HCT116 (cell line): ENCODE measurements around the gene ZBTB34. TPM values are rescaled to one million over a fixed set of nuclear protein-coding genes. Genes with fewer than 3 reads are reported as not detected.

ENCODE experiments used
- ATAC-seq: fragments of 200-7000 bp; cut with Tn5 transposase; 2 replicates; pipeline ENCODE4 v1.9.1; 2020; ENCODE audit warnings: mild to moderate bottlenecking, moderate library complexity
- BruUV-seq: library from RNA; stranded (reverse); fragments of 400-500 nt; replicated peaks from 2 replicates; lab custom pipeline; 2021; lab: Mats Ljungman, UMichigan
- CTCF ChIA-PET: fragments of 300-600 bp; sonication (Branson Sonifier 250); formaldehyde crosslinking; loops from one replicate; lab custom pipeline; 2021; ENCODE audit warnings: antibody characterized with exemption; lab: Charles Lee
- POLR2A ChIA-PET: fragments of 300-600, 350-600 bp; sonication (Branson Sonifier 250); formaldehyde crosslinking; loops from one replicate; lab custom pipeline; 2021; ENCODE audit warnings: antibody characterized with exemption; lab: Charles Lee
- RAD21 ChIA-PET, 2 experiments: fragments of 300-600 bp; sonication (Branson Sonifier 250); formaldehyde crosslinking; loops; one replicate each; lab custom pipeline; 2023; ENCODE audit warnings: low total read pairs in 2 of 2; ENCODE audit not compliant: uncharacterized antibody in 2 of 2, unreplicated experiment in 2 of 2, low non-redundant PET in 1 of 2; lab: Charles Lee
- DNase-seq: peaks from one replicate; pipeline ENCODE4 v3.0.0-alpha.2; 2010; ENCODE audit warnings: low read depth, low spot score
- H2AFZ ChIP-seq: fragments of 200-600 bp; shearing (Covaris generic), sonication (generic); 2 replicates; pipeline ENCODE4 v1.6.1; 2017; ENCODE audit warnings: low read depth, mixed run types, mixed read lengths, antibody characterized with exemption, low read length; ENCODE audit not compliant: poor library complexity, severe bottlenecking
- H3K27ac ChIP-seq: 2 replicates; pipeline ENCODE4 v1.5.1; 2012; ENCODE audit warnings: low read depth, low read length
- H3K27me3 ChIP-seq: fragments of 200-600 bp; sonication (generic); 2 replicates; pipeline ENCODE4 v1.6.1; 2016; ENCODE audit warnings: mixed run types, low read length, mixed read lengths; ENCODE audit not compliant: insufficient read depth
- H3K36me3 ChIP-seq, 2 experiments: fragments of 200-500 bp in 1 of 2; fragments of 200-600 bp in 1 of 2; sonication (Bioruptor generic) in 1 of 2; sonication (generic) in 1 of 2; 2 replicates each; pipeline versions ENCODE4 v1.5.1 to v1.6.1; 2014 to 2016; ENCODE audit warnings: low read length in 2 of 2, inconsistent platforms in 1 of 2, mixed read lengths in 1 of 2, mixed run types in 1 of 2; ENCODE audit not compliant: insufficient read depth in 2 of 2, control insufficient read depth in 1 of 2
- H3K4me1 ChIP-seq, 2 experiments: fragments of 200-600 bp in 1 of 2; sonication (generic) in 1 of 2; 2 replicates each; pipeline versions ENCODE4 v1.5.1 to v1.6.1; 2012 to 2017; ENCODE audit warnings: low read length in 2 of 2, inconsistent platforms in 1 of 2, mild to moderate bottlenecking in 1 of 2, mixed read lengths in 1 of 2, mixed run types in 1 of 2, moderate library complexity in 1 of 2; ENCODE audit not compliant: insufficient read depth in 2 of 2, control insufficient read depth in 1 of 2
- H3K4me2 ChIP-seq: fragments of 200-600 bp; sonication (generic); 2 replicates; pipeline ENCODE4 v1.6.1; 2017; ENCODE audit warnings: mixed run types, low read length, mixed read lengths
- H3K4me3 ChIP-seq, 2 experiments: fragments of 200-600 bp in 1 of 2; sonication (generic) in 1 of 2; replicated peaks in 1 of 2; 2 replicates each; pipeline ENCODE4 v1.5.1; 2011 to 2016; ENCODE audit warnings: low read length in 2 of 2, control low read depth in 1 of 2, low read depth in 1 of 2, mild to moderate bottlenecking in 1 of 2, mixed read lengths in 1 of 2, mixed run types in 1 of 2
- H3K79me2 ChIP-seq: fragments of 200-600 bp; sonication (generic); 2 replicates; pipeline ENCODE4 v1.6.1; 2017; ENCODE audit warnings: mild to moderate bottlenecking, mixed run types, low read length, moderate library complexity, mixed read lengths; ENCODE audit not compliant: insufficient read depth
- H3K9ac ChIP-seq: fragments of 200-600 bp; sonication (generic); 2 replicates; pipeline ENCODE4 v1.6.1; 2016; ENCODE audit warnings: low read length, mixed read lengths
- H3K9me2 ChIP-seq: fragments of 200-600 bp; sonication (generic), shearing (Covaris generic); 2 replicates; pipeline ENCODE4 v1.6.1; 2017; ENCODE audit warnings: mixed run types, mild to moderate bottlenecking, moderate library complexity; ENCODE audit not compliant: insufficient read depth
- H3K9me3 ChIP-seq, 2 experiments: fragments of 200-500 bp in 1 of 2; fragments of 200-600 bp in 1 of 2; sonication (Bioruptor generic) in 1 of 2; sonication (generic) in 1 of 2; 2 replicates each; pipeline ENCODE4 v1.6.1; 2014 to 2017; ENCODE audit warnings: low read length in 2 of 2, mixed read lengths in 2 of 2, inconsistent platforms in 1 of 2, low read depth in 1 of 2, mild to moderate bottlenecking in 1 of 2, mixed run types in 1 of 2, moderate library complexity in 1 of 2; ENCODE audit not compliant: control insufficient read depth in 1 of 2, insufficient read depth in 1 of 2
- H4K20me1 ChIP-seq: fragments of 200-600 bp; sonication (generic), shearing (Covaris generic); 2 replicates; pipeline ENCODE4 v1.6.1; 2017; ENCODE audit warnings: mixed run types, mild to moderate bottlenecking, moderate library complexity; ENCODE audit not compliant: insufficient read depth
- CTCF ChIP-seq, 3 experiments: fragments of 200-600 bp in 1 of 3; sonication (generic) in 1 of 3; IDR thresholded peaks in 2 of 3; conservative IDR thresholded peaks in 1 of 3; 2 replicates each; pipeline ENCODE4 v1.5.1; 2012 to 2017; ENCODE audit warnings: low read depth in 2 of 3, low read length in 2 of 3, antibody characterized with exemption in 1 of 3, borderline replicate concordance in 1 of 3, control low read depth in 1 of 3, mild to moderate bottlenecking in 1 of 3, mixed read lengths in 1 of 3, mixed run types in 1 of 3, moderate library complexity in 1 of 3; ENCODE audit not compliant: insufficient read depth in 1 of 3
- EGR1 ChIP-seq: IDR thresholded peaks from 2 replicates; pipeline ENCODE4 v1.6.1; 2012; ENCODE audit warnings: low read depth
- ELF1 ChIP-seq: IDR thresholded peaks from 2 replicates; pipeline ENCODE4 v1.6.1; 2012; ENCODE audit warnings: low read depth, borderline replicate concordance
- EZH2 ChIP-seq: fragments of 200-600 bp; sonication (generic); IDR thresholded peaks from 2 replicates; pipeline ENCODE4 v1.6.1; 2017; ENCODE audit warnings: antibody characterized with exemption, mixed run types
- EZH2phosphoT487 ChIP-seq: fragments of 200-600 bp; IDR thresholded peaks from 2 replicates; pipeline ENCODE4 v1.6.1; 2018; ENCODE audit warnings: antibody characterized with exemption, borderline replicate concordance
- FOSL1 ChIP-seq: IDR thresholded peaks from 2 replicates; pipeline ENCODE4 v1.6.1; 2012; ENCODE audit warnings: low read depth
- JUND ChIP-seq: IDR thresholded peaks from 2 replicates; pipeline ENCODE4 v1.6.1; 2012
- POLR2A ChIP-seq: IDR thresholded peaks from 2 replicates; pipeline ENCODE4 v1.7.0; 2011; ENCODE audit warnings: borderline replicate concordance; ENCODE audit not compliant: insufficient read depth, insufficient read length; ENCODE audit errors: extremely low read depth
- RAD21 ChIP-seq: IDR thresholded peaks from 2 replicates; pipeline ENCODE4 v1.6.1; 2012; ENCODE audit warnings: low read depth, mild to moderate bottlenecking
- REST ChIP-seq: IDR thresholded peaks from 2 replicates; pipeline ENCODE4 v1.6.1; 2012; ENCODE audit warnings: low read depth
- SIN3A ChIP-seq: IDR thresholded peaks from 2 replicates; pipeline ENCODE4 v1.6.1; 2012; ENCODE audit warnings: low read depth
- SP1 ChIP-seq: IDR thresholded peaks from 2 replicates; pipeline ENCODE4 v1.6.1; 2012; ENCODE audit warnings: low read depth
- TCF7L2 ChIP-seq: IDR thresholded peaks from 2 replicates; pipeline ENCODE4 v1.7.0; 2011; ENCODE audit warnings: borderline replicate concordance, inconsistent platforms; ENCODE audit not compliant: insufficient read depth, insufficient read length; ENCODE audit errors: extremely low read depth
- YY1 ChIP-seq: IDR thresholded peaks from 2 replicates; pipeline ENCODE4 v1.6.1; 2011; ENCODE audit warnings: low read length, low read depth, moderate library complexity, mild to moderate bottlenecking; ENCODE audit not compliant: insufficient replicate concordance; ENCODE audit errors: extremely low read depth
- ZFX ChIP-seq: fragments of 450-650 bp; IDR thresholded peaks from 2 replicates; pipeline ENCODE4 v1.6.1; 2017
- ZNF274 ChIP-seq: fragments of 200-500 bp; sonication (Bioruptor generic); IDR thresholded peaks from 2 replicates; pipeline ENCODE4 v1.6.1; 2014; ENCODE audit warnings: mild to moderate bottlenecking, low read depth, low read length, inconsistent platforms
- intact Hi-C: fragments of 100-400 bp; cut with micrococcal nuclease; formaldehyde crosslinking; loops from 2 replicates; pipeline ENCODE4 v1.10.0; 2022
- total RNA-seq: library from RNA; stranded (reverse); gene quantifications from one replicate; pipeline ENCODE4 v1.2.1, GENCODE V29; 2021; ENCODE audit not compliant: unreplicated experiment

The ZBTB34 gene
- total RNA-seq, 1 experiment from 2014 or later: 5.6 TPM

DNA sequence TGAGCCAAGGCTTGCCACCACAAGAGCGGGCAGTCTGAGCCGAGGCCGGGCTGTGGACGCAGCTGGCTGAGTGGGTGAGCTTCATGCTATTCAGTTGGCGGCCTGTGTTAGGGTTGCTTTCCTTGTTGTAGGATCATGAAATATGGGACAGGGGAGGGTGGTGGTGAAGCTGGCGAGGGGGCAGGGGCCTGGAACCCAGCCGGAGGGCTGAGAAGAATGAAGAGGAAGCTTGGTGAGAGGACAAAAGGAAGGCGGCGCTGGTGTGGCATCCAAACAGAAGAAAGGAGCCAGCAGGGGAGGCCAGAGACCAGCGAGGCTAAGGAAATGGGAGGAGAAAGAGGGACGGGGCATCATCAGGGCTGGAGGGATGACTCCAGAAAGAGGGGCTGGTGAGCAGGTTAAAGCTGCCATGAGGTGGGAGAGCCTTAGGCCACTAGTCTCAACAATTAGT is 72.5 kb downstream of the ZBTB34 start:
- Histone ChIP-seq H3K9ac (no peak overlapping the region), H2AFZ (no peak overlapping the region), H4K20me1 (no peaks in the 10 kb centered on the region), H3K9me2 (no peaks in the 10 kb centered on the region), H3K27me3 (no peaks in the 10 kb centered on the region), H3K4me2 (no peak overlapping the region), H3K4me3 (no peak overlapping the region), H3K36me3 (no peaks in the 10 kb centered on the region), H3K9me3 (no peaks in the 10 kb centered on the region), H3K4me1 (no peaks in the 10 kb centered on the region), H3K79me2 (no peaks in the 10 kb centered on the region), H3K27ac (no peak overlapping the region)
- intact Hi-C loops: no loop called here
- CTCF ChIA-PET: interaction anchor here (1.0 kb wide), 1 partner anchor 9 kb away, joined by 3 read pairs; no protein-coding TSS in a partner anchor
- TF ChIP-seq REST (no peak), YY1 (no peak), ZFX (no peak), EGR1 (no peak), ZNF274 (no peak), CTCF (IDR thresholded peaks at IDR 0.05 in 2 of 3, conservative IDR thresholded peaks at IDR 0.05 in 1 of 3; ENCODE audit: borderline replicate concordance in 1 of 3, insufficient read depth in 1 of 3, low read depth in 2 of 3, low read length in 2 of 3) (no peak), ELF1 (no peak), RAD21 (no peak), POLR2A (no peak), JUND (no peak), EZH2phosphoT487 (no peak), SP1 (no peak), FOSL1 (no peak), SIN3A (no peak), TCF7L2 (no peak), EZH2 (no peak)
- DNase-seq: no peak
- POLR2A ChIA-PET: no interaction called here
- RAD21 ChIA-PET: no interaction called here
- ATAC-seq: no peak
- no TSS peak for BruUV-seq
